Loucy (cell line): ENCODE data around the gene PPIF.

Source experiments
- CTCF ChIP-seq: fragments of 200-600 bp; sonication (generic); conservative IDR thresholded peaks from 2 replicates; pipeline ENCODE4 v1.5.1; 2014; ENCODE audit warnings: mild to moderate bottlenecking, antibody characterized with exemption, low read length
- EZH2phosphoT487 ChIP-seq: fragments of 200-600 bp; IDR thresholded peaks from 2 replicates; pipeline ENCODE4 v1.6.1; 2018; ENCODE audit warnings: antibody characterized with exemption, mild to moderate bottlenecking, moderate library complexity, borderline replicate concordance

- no peak for TF ChIP-seq CTCF
- TF ChIP-seq EZH2phosphoT487 = no peak
Observed at GRCh38 chr10:79402625-79402946, 55.3 kb downstream of the PPIF start.
